Esophagus muscularis mucosa (tissue), 4 donors: Measurements from ENCODE around the gene ZCCHC8. TPM values are rescaled to one million over a fixed set of nuclear protein-coding genes. Genes with fewer than 3 reads are reported as not detected.

Experiments used
- DNase-seq: peaks from one replicate; pipeline ENCODE4 v3.0.0-alpha.2; 2017; ENCODE audit errors: extremely low spot score
- H3K27ac ChIP-seq, 4 donors: fragments of 200-600 bp; sonication (generic); replicated peaks in 1 of 4; 1 replicate in 3 of 4; 2 replicates in 1 of 4; pipeline ENCODE4 v1.5.1; 2016 to 2019; ENCODE audit warnings: mild to moderate bottlenecking in 1 of 4
- H3K27me3 ChIP-seq, 4 donors: fragments of 200-600 bp; sonication (generic); one replicate each; pipeline versions ENCODE4 v1.5.1 to v1.6.0; 2016 to 2019
- H3K36me3 ChIP-seq, 4 donors: fragments of 200-600 bp; sonication (generic); one replicate each; pipeline ENCODE4 v1.5.1; 2016 to 2019
- H3K4me1 ChIP-seq, 4 donors: fragments of 200-600 bp; sonication (generic); one replicate each; pipeline ENCODE4 v1.5.1; 2016 to 2019
- H3K4me3 ChIP-seq, 4 donors: fragments of 200-600 bp; sonication (generic); 1 replicate in 2 of 4; 2 replicates in 2 of 4; pipeline ENCODE4 v1.5.1; 2016 to 2019; ENCODE audit warnings: mild to moderate bottlenecking in 4 of 4, moderate library complexity in 1 of 4
- H3K9me3 ChIP-seq, 4 donors: fragments of 200-600 bp; sonication (generic); 1 replicate in 3 of 4; 2 replicates in 1 of 4; pipeline ENCODE4 v1.5.1; 2016 to 2019
- CTCF ChIP-seq, 3 experiments: fragments of 200-600 bp in 2 of 3; fragments of 450-650 bp in 1 of 3; sonication (generic) in 2 of 3; IDR thresholded peaks; one replicate each; pipeline ENCODE4 v1.5.1; 2017 to 2019; ENCODE audit warnings: antibody characterized with exemption in 3 of 3, mild to moderate bottlenecking in 2 of 3, moderate library complexity in 1 of 3
- EP300 ChIP-seq: sonication (generic); formaldehyde crosslinking; IDR thresholded peaks from one replicate; pipeline ENCODE4 v1.6.1; 2017; ENCODE audit warnings: antibody characterized with exemption
- POLR2A ChIP-seq: fragments of 450-650 bp; IDR thresholded peaks from one replicate; pipeline ENCODE4 v1.6.1; 2017; ENCODE audit warnings: antibody characterized with exemption, moderate library complexity, mild to moderate bottlenecking, low read depth
- POLR2AphosphoS5 ChIP-seq, 2 donors: sonication (generic); formaldehyde crosslinking; IDR thresholded peaks; one replicate each; pipeline ENCODE4 v1.6.1; 2017; ENCODE audit warnings: antibody characterized with exemption in 2 of 2
- WGBS: methylation state at CpG from one replicate; pipeline ENCODE4 v1.1.5; 2018; 5-methylcytosine and 5-hydroxymethylcytosine counted together
- intact Hi-C: fragments of 100-400 bp; cut with DNase I; formaldehyde crosslinking; loops from one replicate; pipeline ENCODE4 v1.15.1; 2023
- total RNA-seq, 4 donors: library from RNA; depleted of rRNA; stranded (reverse); fragments of >200 nt; gene quantifications; one replicate each; pipeline versions ENCODE4 v1.1.0 to v1.2.1, GENCODE V29; 2016

Gene ZCCHC8
- total RNA-seq, 4 donors from 2014 or later = 12.1 to 19.1 (median 14.1) TPM

- TF ChIP-seq POLR2AphosphoS5 (IDR thresholded peaks at IDR 0.05) = no peak
- TF ChIP-seq CTCF (IDR thresholded peaks at IDR 0.05) = no peak
- no peak for TF ChIP-seq POLR2A
- TF ChIP-seq EP300 = no peak
- 92% methylated on average over 4 of the region's 4 CpGs for WGBS
- H3K36me3 ChIP-seq = peaks cover 64 to 77% (median 66%) of the 10 kb centered on the region in 4 donors
- no peak overlapping the region for H3K4me3 ChIP-seq
- DNase-seq = no peak
- no peaks in the 10 kb centered on the region for H3K9me3 ChIP-seq
- H3K4me1 ChIP-seq = peaks cover 35 to 52% (median 44%) of the 10 kb centered on the region in 4 donors
- H3K27me3 ChIP-seq = no peaks in the 10 kb centered on the region
- intact Hi-C loops = loop anchor here (10.0 kb wide), 1 partner anchor 234 kb away; the partner anchor contains the start of gene DENR
- H3K27ac ChIP-seq = no peak overlapping the region
Measured at GRCh38 chr12:122520676-122521075, 19.9 kb upstream of the ZCCHC8 start.

GRCh38 chr12:122519418-122519817, 18.7 kb upstream of the ZCCHC8 start:
- WGBS = 83% methylated on average over 1 of the region's 1 CpG
- H3K4me3 ChIP-seq = no peak overlapping the region
- no peaks in the 10 kb centered on the region for H3K9me3 ChIP-seq
- H3K36me3 ChIP-seq = peaks cover 77 to 81% (median 79%) of the 10 kb centered on the region in 4 donors
- TF ChIP-seq POLR2A (no peak), EP300 (no peak), POLR2AphosphoS5 (IDR thresholded peaks at IDR 0.05) (no peak), CTCF (IDR thresholded peaks at IDR 0.05) (no peak)
- intact Hi-C loops = no loop called here
- DNase-seq = no peak
- H3K4me1 ChIP-seq = peaks cover 25 to 43% (median 35%) of the 10 kb centered on the region in 4 donors
- H3K27ac ChIP-seq = no peak overlapping the region
- H3K27me3 ChIP-seq = no peaks in the 10 kb centered on the region

- intact Hi-C loops = no loop called here
- no peak for DNase-seq
- TF ChIP-seq POLR2AphosphoS5 (IDR thresholded peaks at IDR 0.05) (no peak), POLR2A (no peak), CTCF (IDR thresholded peaks at IDR 0.05) (no peak), EP300 (no peak)
- Histone ChIP-seq H3K36me3 (peaks cover 82 to 86% (median 83%) of the 10 kb centered on the region in 4 donors), H3K4me3 (no peak overlapping the region), H3K4me1 (peaks cover 20 to 37% (median 30%) of the 10 kb centered on the region in 4 donors), H3K27me3 (no peaks in the 10 kb centered on the region), H3K27ac (no peak overlapping the region), H3K9me3 (no peaks in the 10 kb centered on the region)
- WGBS = 94% methylated on average over 1 of the region's 1 CpG
Measured at GRCh38 chr12:122518908-122519307, 18.2 kb upstream of the ZCCHC8 start.

GRCh38 chr12:122517877-122518276, 17.1 kb upstream of the ZCCHC8 start:
- Histone ChIP-seq H3K27ac (no peak overlapping the region), H3K4me3 (no peak overlapping the region), H3K9me3 (no peaks in the 10 kb centered on the region), H3K4me1 (peaks cover 13 to 27% (median 21%) of the 10 kb centered on the region in 4 donors), H3K27me3 (no peaks in the 10 kb centered on the region), H3K36me3 (peaks cover 90 to 96% (median 93%) of the 10 kb centered on the region in 4 donors)
- TF ChIP-seq CTCF (IDR thresholded peaks at IDR 0.05) (no peak), POLR2AphosphoS5 (IDR thresholded peaks at IDR 0.05) (no peak), POLR2A (no peak), EP300 (no peak)
- intact Hi-C loops = no loop called here
- 76% methylated on average over 5 of the region's 5 CpGs for WGBS
- no peak for DNase-seq
